Activated CD8-positive, alpha-beta memory T cell treated with anti-CD3 and anti-CD28 coated beads for 36 hours (primary cell): ENCODE results near the gene CNOT8. TPM values are rescaled to one million over a fixed set of nuclear protein-coding genes. Genes with fewer than 3 reads are reported as not detected.
"Not testable (repeated sequence)": the region's sequence is repeated elsewhere in the genome, so short reads cannot be mapped to it uniquely, and the experiment has no call there.

Source experiments
- CTCF ChIA-PET: fragments of 350-600 bp; sonication (Branson Sonifier 250); formaldehyde crosslinking; loops from one replicate; lab custom pipeline; 2021; ENCODE audit warnings: antibody characterized with exemption; lab: Charles Lee
- POLR2A ChIA-PET: fragments of 350-600 bp; sonication (Branson Sonifier 250); formaldehyde crosslinking; loops from one replicate; lab custom pipeline; 2021; ENCODE audit warnings: antibody characterized with exemption; lab: Charles Lee
- total RNA-seq, 2 experiments: library from RNA; stranded (reverse); gene quantifications; one replicate each; pipeline ENCODE4 v1.2.3, GENCODE V29; 2021

CNOT8 gene
- total RNA-seq, 2 experiments from 2014 or later, result 49.0 to 50.0 TPM

DNA sequence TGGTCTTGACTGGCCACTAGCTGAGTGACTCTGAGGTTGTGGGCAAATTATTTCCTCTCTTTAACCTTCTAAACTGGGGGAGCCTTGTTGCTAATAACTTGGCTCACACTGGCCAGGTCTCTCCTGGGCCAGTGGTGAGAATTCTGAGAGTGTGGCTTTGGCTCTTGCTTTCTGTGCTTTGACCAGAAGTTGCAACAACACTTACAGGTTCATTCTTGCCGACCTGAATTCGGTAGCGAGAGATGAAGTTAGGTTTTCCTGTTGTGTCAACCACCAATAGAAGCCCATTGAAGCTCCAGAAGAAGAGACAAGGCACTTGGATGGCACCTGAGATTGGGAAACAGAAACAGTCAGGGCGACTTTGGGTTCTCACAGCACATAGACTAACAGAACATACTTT lies 27.8 kb upstream of the CNOT8 start:
- POLR2A ChIA-PET, result no interaction called here
- CTCF ChIA-PET, result no interaction called here

DNA sequence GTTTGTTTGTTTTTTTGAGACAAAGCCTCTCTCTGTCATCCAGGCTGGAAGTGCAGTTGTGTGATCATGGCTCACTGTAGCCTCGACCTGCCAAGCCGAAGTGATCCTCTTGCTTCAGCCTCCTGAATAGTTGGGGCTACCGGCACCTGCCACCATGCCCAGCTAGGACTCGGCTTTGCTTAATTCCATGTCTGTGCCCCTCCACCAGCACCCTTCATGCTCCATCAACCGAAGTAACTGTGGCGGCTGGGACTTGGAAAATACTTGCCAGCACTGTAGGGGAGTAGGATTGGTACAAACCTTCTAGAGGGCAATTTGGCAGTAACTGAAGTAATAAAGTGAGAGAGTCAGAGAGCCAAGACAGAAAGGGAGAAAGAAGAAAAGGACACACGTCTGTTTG lies 27.0 kb upstream of the CNOT8 start:
- ChIA-PET CTCF (no interaction called here), POLR2A (no interaction called here)

DNA sequence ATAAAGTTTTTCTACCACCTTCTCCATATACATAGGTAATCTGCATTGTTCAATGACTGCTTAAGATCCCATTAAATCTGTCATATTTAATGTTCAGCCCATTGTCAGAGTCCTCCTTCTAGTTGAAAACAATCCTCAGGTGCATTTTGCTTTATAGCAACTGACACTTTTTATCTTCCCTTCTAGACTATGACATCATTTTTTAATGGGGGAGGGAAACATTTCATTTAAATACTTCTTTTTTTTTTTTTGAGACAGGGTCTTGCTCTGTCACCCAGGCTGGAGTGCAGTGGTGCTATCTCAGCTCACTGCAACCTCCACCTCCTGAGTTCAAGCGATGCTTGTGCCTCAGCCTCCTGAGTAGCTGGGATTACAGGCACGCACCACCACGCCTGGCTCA lies 25.6 kb upstream of the CNOT8 start:
- POLR2A ChIA-PET, result not testable (repeated sequence)
- CTCF ChIA-PET, result interaction anchor here (0.7 kb wide), 1 partner anchor 42 kb away, joined by 3 read pairs; no protein-coding TSS in a partner anchor

DNA sequence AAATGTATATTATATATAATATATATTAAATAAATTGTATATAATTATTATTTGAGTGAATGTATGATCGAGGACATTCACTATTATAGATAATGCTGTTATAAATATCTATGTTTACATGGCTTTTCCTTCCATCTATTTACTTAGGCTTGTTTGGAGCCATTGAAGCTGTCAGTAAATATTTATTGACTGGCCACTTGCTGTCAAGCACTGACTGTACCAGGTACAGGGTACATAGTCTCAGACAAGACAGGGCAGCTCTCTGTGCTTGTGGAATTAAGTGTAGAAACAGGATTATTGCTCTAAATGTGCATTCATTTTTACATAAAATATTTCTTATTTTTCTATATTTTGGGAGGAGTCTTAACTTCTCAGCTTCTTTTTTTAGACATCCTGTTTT lies 24.4 kb upstream of the CNOT8 start:
- ChIA-PET CTCF (no interaction called here), POLR2A (no interaction called here)

DNA sequence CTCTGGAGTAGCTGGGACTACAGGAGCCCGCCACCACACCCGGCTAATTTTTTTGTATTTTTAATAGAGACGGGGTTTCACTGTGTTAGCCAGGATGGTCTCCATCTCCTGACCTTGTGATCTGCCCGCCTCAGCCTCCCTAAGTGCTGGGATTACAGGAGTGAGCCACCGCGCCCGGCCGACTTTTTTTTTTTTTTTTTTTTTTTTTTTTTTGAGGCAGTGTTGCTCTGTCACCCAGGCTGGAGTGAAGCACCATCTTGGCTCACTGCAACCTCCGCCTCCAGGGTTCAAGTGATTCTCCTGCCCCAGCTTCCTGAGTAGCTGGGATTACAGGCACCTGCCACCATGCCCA lies 22.8 kb upstream of the CNOT8 start:
- CTCF ChIA-PET, result interaction anchor here (0.6 kb wide), 1 partner anchor 373 kb away, joined by 3 read pairs; no protein-coding TSS in a partner anchor
- POLR2A ChIA-PET, result not testable (repeated sequence)

DNA sequence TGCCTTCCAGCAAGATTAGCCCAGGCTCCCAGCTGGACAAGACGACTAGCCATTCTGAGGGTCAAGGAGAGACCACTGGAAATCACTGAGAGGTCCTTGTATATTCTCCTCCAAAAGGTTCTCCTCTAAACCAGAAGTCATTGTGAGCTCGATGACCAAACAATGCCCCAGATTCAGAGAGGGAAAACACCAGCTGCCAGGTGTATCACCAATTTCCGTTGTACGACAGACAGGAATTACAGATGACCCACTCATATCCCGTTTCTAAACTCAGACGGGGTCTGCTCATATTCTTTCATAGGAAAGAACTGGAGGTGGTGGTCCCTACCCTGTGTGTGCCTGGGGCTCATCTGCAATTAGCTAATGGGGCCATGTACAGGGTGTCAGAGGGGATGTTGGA lies 22.2 kb upstream of the CNOT8 start:
- POLR2A ChIA-PET, result no interaction called here

DNA sequence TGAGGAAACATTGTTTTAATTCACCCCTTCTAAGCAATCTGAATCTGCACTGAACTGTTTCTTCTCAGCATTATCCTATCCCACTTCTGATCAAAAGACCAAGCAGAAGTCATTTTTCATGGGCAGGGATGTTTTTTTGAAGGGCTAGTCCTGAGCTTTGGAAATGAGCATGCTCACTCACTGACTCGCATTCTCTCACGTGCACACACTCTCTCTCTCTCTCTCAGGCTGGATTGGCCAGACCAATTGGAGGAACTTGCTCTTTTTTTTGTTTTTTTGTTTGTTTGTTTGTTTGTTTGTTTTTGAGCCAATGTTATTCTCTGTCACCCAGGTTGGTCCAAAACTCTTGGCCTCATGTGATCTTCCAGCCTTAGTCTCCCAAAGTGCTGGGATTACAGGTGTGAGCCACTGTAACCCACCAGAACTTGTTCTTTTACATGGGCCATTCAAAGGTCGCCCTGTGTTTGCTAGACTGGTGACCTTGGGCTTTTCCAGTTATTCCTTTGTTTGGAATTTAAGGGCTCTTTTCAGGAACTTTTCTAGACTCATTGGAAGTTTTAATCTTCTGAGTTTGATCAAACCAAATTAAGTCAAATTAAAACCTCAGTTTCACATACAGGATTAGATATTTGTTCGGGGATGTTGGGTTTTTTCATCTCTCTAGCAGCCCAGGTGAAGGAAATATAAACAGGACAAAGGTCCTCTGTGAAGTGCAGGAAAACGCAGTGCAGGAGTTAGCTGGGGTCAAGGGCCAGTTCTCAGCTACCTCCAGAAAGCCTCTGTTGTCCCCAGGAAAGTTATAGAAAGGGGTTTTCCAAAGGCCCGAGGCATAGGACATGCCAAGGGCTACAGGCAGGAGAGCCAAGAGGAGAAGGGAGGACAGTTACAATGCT lies 21.2 kb upstream of the CNOT8 start:
- ChIA-PET CTCF (no interaction called here), POLR2A (no interaction called here)

More for the DNA sequence above, 22.2 kb upstream of the CNOT8 start:
- CTCF ChIA-PET, result no interaction called here

DNA sequence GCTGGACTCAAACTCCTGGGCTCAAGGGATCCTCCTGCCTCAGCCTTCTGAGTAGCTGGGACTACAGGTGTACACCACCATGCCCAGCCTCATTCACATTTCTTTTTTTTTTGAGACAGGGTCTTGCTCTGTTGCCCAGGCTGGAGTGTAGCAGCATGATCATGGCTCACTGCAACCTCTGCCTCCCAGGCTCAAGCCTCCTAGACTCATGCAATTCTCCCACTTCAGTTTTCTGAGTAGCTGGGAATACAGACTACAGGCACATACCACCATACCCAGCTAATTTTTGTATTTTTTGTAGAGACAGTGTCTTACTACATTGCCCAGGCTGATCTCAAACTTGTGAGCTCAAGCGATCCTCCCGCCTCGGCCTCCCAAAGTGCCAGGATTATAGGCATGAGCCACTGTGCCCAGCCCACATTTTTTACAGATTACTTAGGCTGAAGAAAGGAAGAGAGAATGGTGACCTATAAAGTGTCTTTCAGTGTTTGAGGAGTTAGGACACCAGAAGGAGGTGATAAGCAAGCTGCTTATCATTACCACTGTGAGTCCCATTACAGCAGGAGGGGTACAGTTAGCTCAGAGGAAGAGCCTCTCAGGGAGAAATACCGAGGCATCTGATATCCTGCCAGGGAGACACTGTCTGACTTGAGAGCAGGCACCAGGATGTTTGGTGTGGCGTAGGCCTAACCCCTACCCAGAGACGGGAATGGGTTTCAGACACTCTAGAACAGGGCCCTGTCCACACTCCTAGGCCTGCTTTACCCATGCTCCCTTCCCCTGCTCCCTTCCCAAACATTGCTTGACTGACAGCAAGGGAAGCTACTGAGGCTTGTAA lies 17.8 kb upstream of the CNOT8 start:
- ChIA-PET CTCF (no interaction called here), POLR2A (interaction anchor here (0.6 kb wide), 1 partner anchor 11 kb away, joined by 4 read pairs; no protein-coding TSS in a partner anchor)

DNA sequence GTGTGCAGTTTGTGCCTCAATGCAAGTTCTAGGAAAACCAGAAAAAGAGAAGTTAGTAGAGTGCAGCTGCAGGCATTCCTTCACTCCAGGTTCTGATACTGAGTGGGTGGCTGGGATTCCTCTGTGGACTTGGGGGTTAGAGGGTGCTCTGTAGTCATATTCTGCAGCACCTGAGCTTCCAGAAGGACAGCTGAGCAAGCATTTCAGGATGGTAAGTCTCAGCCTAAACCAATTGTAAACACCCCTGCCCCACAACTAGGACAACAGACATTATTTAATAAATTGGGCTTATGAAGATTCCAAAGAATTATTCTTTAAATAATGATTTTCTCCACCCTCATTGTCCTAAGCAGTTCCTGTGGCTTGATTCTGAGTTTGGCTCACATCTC lies 17.2 kb upstream of the CNOT8 start:
- ChIA-PET POLR2A (interaction anchor here (0.6 kb wide), 1 partner anchor 10 kb away, joined by 4 read pairs; no protein-coding TSS in a partner anchor), CTCF (no interaction called here)

DNA sequence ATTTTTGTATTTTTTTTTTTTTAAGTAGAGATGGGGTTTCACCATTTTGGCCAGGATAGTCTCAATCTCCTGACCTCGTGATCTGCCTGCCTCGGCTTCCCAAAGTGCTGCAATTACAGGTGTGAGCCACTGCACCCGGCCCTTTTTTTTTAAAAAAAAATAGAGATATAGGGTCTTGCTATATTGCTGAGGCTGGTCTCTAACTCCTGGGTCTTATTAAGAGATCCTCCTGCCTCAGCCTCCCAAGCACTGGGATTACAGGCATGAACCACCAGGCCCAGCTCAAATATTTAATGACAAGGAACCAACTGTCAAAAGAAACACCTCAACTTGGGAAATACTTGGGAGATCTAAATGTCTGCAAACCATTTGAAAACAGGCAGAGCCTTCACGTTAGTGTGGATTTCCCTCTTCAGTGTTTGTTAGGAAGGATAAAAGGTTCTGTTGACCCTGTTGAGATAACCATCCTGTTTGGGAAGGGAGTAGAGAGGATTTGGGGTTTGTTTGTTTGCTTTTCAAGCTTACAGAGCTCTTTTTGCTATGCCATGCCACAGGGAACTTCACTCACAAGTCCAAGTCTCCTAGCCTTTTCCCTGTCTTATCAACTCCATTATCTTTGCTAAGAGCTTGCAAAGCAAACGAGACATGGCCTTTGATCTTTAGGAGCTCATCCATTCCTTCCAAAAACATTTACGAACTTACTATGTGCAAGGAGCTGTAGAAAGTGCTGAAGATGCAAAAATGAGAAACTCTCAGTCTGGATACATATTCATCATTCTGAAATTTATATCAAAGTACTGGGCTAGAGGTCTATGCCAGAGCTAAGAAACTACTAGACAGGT lies 15.5 kb upstream of the CNOT8 start:
- CTCF ChIA-PET, result interaction anchor here (0.5 to 0.7 kb wide), 2 partner anchors 47 to 291 kb away, joined by 3 to 4 read pairs; no protein-coding TSS in a partner anchor
- POLR2A ChIA-PET, result interaction anchor here (0.7 kb wide), 1 partner anchor 115 kb away, joined by 9 read pairs; no protein-coding TSS in a partner anchor

DNA sequence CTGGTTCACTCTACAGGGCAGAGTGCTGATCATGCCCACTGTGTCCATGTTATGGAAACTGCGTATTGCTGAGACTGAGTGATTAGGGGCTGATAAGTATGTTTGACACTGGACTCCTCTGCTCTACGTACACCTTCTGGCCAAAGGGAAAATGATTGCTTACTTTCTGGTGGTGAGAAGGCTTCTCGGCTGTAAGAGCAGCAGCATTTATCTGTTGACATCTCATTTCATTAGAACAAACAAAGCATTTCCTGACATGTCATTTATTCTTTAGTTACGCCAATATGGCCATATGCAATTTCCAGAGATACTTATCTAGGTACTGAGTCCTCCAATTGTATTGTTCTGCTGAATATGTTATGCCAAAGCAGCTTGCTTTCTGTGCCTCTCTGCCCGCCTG lies 13.6 kb upstream of the CNOT8 start:
- ChIA-PET CTCF (no interaction called here), POLR2A (no interaction called here)

DNA sequence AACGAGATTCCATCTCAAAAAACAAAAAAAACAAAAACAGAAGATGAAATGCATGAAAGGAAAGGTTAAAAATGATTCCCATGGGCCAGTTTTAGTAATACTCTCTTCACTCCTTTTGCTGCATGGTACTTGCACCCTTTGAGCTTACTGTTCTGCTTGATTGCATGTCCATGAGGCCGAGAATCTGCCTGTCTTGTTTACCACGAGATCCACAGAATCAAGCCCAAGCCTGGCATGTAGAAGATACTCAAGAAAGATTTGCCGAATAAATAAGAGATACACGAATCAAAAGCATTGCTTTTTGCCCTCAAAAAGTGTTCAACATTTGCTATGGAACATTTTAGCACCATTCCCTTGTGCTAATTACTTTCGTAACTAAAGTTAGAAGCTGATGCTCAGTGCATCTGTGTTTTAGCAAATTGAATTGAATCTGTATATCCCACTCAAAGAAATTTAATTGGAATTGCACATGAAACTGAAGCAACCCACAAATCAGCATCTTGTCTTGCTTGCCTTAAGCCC lies 9.1 kb upstream of the CNOT8 start:
- ChIA-PET CTCF (no interaction called here), POLR2A (no interaction called here)

DNA sequence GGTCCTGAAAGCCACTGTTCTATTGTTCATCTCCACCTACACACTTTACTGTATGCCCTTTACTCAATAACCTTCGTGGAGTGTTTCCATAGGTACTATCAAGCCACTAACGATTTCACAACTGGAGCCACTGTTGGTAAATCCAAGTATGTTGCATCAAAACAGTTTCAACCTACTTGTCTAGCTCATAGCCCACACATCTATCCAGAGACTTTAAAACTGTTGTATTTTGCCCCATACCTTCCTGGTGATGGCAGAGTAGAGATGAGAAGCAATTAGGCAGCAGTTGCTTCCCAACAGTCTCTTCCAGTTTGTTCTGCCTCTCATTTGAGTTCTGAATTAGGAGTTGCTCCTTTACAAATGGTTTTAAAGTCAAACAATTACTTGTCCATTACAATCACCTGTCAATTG lies 8.6 kb upstream of the CNOT8 start:
- CTCF ChIA-PET, result no interaction called here
- POLR2A ChIA-PET, result no interaction called here

DNA sequence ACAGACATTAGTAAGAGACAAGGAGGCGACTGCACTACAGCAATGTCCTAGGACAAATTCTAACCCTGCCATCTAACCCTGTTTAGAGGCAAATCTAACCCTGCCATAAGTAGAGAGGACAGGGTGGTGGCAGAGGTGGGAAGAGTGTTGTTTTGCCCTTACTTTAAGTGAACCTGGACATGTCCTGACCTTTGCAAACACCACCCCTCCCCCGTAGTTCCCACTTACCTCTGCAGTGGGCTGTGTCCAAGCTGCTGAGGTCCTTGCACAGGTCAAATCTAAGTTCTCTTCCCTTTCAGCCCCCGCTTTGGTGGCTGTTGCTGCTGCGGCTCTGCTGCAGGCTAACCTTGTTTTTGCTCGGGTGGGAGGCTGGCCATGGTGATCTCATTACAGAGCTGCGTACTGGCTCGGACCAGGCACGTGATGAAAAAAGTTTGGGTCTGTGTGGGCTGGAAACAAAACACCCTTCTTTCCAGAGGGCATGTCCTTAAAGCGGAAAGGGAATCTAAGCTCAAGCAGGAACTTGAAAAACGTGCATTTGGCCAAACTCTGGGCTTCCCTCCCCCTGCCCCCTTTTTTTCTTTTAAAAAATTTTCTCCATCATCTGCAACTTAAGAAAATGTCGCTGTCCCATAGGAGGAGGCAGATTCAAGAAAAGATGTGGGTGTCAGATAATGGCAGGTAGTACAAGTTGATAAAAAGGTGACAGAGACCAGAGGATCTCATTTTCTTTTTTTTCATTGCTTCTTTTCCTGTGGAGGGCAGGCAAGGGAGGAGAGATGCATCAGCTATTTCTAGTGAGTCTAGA lies 8.0 kb upstream of the CNOT8 start, which contains the start of gene FAXDC2:
TSS of gene FAXDC2 (minus strand) at position 349 of the 808 bp plus-strand sequence. CDS start 12,425 bp downstream, outside the sequence.
- CTCF ChIA-PET, result interaction anchor here (0.6 kb wide), 1 partner anchor 103 kb away, joined by 3 read pairs; no protein-coding TSS in a partner anchor
- POLR2A ChIA-PET, result no interaction called here

DNA sequence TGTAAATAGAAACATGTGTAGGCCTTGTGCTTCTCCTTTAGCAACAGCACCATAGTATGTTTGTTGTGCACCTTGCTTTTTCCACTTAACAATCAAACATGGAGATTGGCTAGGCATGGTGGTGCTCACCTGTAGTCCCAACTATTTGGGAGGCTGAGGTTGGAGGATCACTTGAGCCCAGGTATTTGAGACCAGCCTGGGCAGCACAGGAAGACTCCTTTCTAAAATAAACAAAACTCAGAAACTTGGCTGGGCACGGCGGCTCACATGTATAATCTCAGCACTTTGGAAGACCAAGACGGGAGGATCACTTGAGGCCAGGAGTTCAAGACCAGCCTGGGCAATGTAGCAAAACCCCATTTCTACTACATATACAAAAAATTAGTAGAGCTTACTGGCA lies 7.1 kb upstream of the CNOT8 start:
- POLR2A ChIA-PET, result interaction anchor here (0.8 kb wide), 1 partner anchor 10 kb away, joined by 4 read pairs; no protein-coding TSS in a partner anchor
- CTCF ChIA-PET, result no interaction called here

DNA sequence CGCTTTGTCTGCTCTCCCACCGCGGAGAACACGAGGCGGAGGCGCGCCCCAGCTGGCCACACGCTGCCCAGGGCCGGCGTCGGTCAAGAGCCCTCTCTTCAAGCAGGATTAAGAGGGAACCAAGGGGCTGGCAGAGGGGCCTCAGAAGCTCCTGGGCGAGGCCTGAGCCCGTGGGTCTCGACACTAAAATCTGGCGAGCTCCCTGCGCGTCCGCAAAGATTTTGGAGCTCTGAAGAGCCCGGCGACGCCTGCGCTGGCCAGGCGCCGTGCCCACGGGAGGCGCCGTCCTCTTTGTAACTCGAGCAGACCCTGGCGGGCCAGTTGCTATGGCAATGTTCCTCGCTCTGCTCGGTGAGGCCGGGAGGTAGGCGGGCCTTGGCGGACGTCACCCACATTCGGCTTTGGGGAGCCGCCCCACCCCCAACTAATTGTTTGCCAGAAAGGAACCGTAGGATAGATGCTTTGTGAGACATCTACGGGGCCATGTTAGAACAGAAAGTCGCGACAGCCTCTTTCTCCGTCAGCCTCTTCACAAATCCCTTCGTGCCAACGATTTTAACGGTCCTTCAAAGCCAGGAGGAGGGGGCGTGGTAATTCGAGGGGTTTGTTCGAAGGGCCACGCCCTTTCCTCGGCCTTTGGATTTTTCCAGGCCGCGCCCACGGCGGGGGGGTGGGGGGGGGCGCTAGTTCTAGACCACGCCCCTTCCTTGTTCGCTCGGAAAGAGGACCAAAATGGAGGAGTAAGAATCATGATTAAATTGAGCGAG lies 714 bp upstream of the CNOT8 start:
- CTCF ChIA-PET, result interaction anchor here (1.4 to 1.6 kb wide), 2 partner anchors 100 to 208 kb away, joined by 3 to 5 read pairs; no protein-coding TSS in a partner anchor

More for the DNA sequence above, 714 bp upstream of the CNOT8 start:
- POLR2A ChIA-PET, result interaction anchor here (0.6 to 1.3 kb wide), 5 partner anchors 14 to 334 kb away, joined by 3 to 5 read pairs (median 3); no protein-coding TSS in a partner anchor
